Calu3 (cell line): ENCODE measurements around the gene COPA. TPM values are rescaled to one million over a fixed set of nuclear protein-coding genes. Genes with fewer than 3 reads are reported as not detected.

Source experiments
- BruUV-seq: library from RNA; stranded (reverse); fragments of 400-500 nt; replicated peaks from 2 replicates; lab custom pipeline; 2021; lab: Mats Ljungman, UMichigan
- CTCF ChIA-PET: fragments of 300-600 bp; sonication (Branson Sonifier 250); formaldehyde crosslinking; loops from one replicate; lab custom pipeline; 2022; ENCODE audit warnings: antibody characterized with exemption; lab: Charles Lee
- DNase-seq: peaks from one replicate; pipeline ENCODE4 v3.0.0; 2022
- H3K27ac Mint-ChIP-seq: one replicate; pipeline ENCODE4 v1.8.0; 2022; ENCODE audit warnings: mixed read lengths; ENCODE audit not compliant: unreplicated experiment
- H3K27me3 Mint-ChIP-seq: one replicate; pipeline ENCODE4 v1.8.0; 2022; ENCODE audit warnings: mixed read lengths; ENCODE audit not compliant: unreplicated experiment
- H3K36me3 Mint-ChIP-seq: one replicate; pipeline ENCODE4 v1.8.0; 2022; ENCODE audit warnings: mild to moderate bottlenecking, moderate library complexity, mixed read lengths; ENCODE audit not compliant: insufficient read depth, unreplicated experiment
- H3K4me1 Mint-ChIP-seq: one replicate; pipeline ENCODE4 v1.8.0; 2022; ENCODE audit warnings: mild to moderate bottlenecking, low read depth, mixed read lengths; ENCODE audit not compliant: unreplicated experiment
- H3K4me3 Mint-ChIP-seq: one replicate; pipeline ENCODE4 v1.8.0; 2022; ENCODE audit warnings: mild to moderate bottlenecking, low read depth, moderate library complexity, mixed read lengths; ENCODE audit not compliant: unreplicated experiment
- H3K9me3 Mint-ChIP-seq: one replicate; pipeline ENCODE4 v1.8.0; 2022; ENCODE audit warnings: low read depth, mixed read lengths; ENCODE audit not compliant: unreplicated experiment
- CTCF ChIP-seq: fragments of 200-600 bp; IDR thresholded peaks from one replicate; pipeline ENCODE4 v1.8.0; 2022; ENCODE audit warnings: antibody characterized with exemption; ENCODE audit not compliant: unreplicated experiment
- intact Hi-C: fragments of 100-400 bp; cut with micrococcal nuclease; formaldehyde crosslinking; loops from one replicate; pipeline ENCODE4 v1.10.0; 2022; ENCODE audit not compliant: unreplicated experiment
- total RNA-seq: library from RNA; stranded (reverse); gene quantifications from 2 replicates; pipeline ENCODE4 v1.2.3, GENCODE V29; 2022

Gene COPA
- total RNA-seq, 1 experiment from 2014 or later, result 208 TPM

GRCh38 chr1:160338580-160338979 is 4.5 kb downstream of the COPA start:
- intact Hi-C loops, result no loop called here
- CTCF ChIA-PET, result no interaction called here
- BruUV-seq, result no TSS peak

GRCh38 chr1:160332516-160332915 is 10.5 kb downstream of the COPA start:
- TF ChIP-seq CTCF, result no peak
- H3K9me3 Mint-ChIP-seq, result no peaks in the 10 kb centered on the region
- no peak overlapping the region for H3K27ac Mint-ChIP-seq
- peaks cover 58% of the 10 kb centered on the region for H3K36me3 Mint-ChIP-seq
- CTCF ChIA-PET, result interaction anchor here (1.5 kb wide), 1 partner anchor 113 kb away, joined by 3 read pairs; no protein-coding TSS in a partner anchor
- no peaks in the 10 kb centered on the region for H3K4me1 Mint-ChIP-seq
- no peaks in the 10 kb centered on the region for H3K27me3 Mint-ChIP-seq
- BruUV-seq, result no TSS peak
- DNase-seq, result no peak
- no peak overlapping the region for H3K4me3 Mint-ChIP-seq
- intact Hi-C loops, result loop anchor here (5.0 kb wide), 1 partner anchor 35 kb away; no protein-coding TSS in a partner anchor

More at GRCh38 chr1:160338580-160338979, 4.5 kb downstream of the COPA start:
- H3K4me3 Mint-ChIP-seq, result no peak overlapping the region
- H3K9me3 Mint-ChIP-seq, result no peaks in the 10 kb centered on the region
- peaks cover 15% of the 10 kb centered on the region for H3K4me1 Mint-ChIP-seq
- no peak overlapping the region for H3K27ac Mint-ChIP-seq
- no peaks in the 10 kb centered on the region for H3K27me3 Mint-ChIP-seq
- no peak for DNase-seq
- TF ChIP-seq CTCF, result no peak
- peaks cover 70% of the 10 kb centered on the region for H3K36me3 Mint-ChIP-seq

GRCh38 chr1:160330119-160330518 is 12.9 kb downstream of the COPA start:
- CTCF ChIA-PET, result no interaction called here

GRCh38 chr1:160328184-160328583 is 14.9 kb downstream of the COPA start:
- H3K4me3 Mint-ChIP-seq, result no peak overlapping the region
- no TSS peak for BruUV-seq
- H3K36me3 Mint-ChIP-seq, result peaks cover 65% of the 10 kb centered on the region
- H3K27ac Mint-ChIP-seq, result no peak overlapping the region
- CTCF ChIA-PET, result no interaction called here
- no peaks in the 10 kb centered on the region for H3K4me1 Mint-ChIP-seq
- H3K27me3 Mint-ChIP-seq, result no peaks in the 10 kb centered on the region
- DNase-seq, result no peak
- H3K9me3 Mint-ChIP-seq, result no peaks in the 10 kb centered on the region
- intact Hi-C loops, result no loop called here
- TF ChIP-seq CTCF, result no peak

More at GRCh38 chr1:160330119-160330518, 12.9 kb downstream of the COPA start:
- no TSS peak for BruUV-seq
- H3K27me3 Mint-ChIP-seq, result no peaks in the 10 kb centered on the region
- intact Hi-C loops, result loop anchor here (5.0 kb wide), 1 partner anchor 33 kb away; no protein-coding TSS in a partner anchor
- TF ChIP-seq CTCF, result no peak
- H3K27ac Mint-ChIP-seq, result no peak overlapping the region
- H3K36me3 Mint-ChIP-seq, result peaks cover 59% of the 10 kb centered on the region
- H3K9me3 Mint-ChIP-seq, result no peaks in the 10 kb centered on the region
- no peak for DNase-seq
- H3K4me1 Mint-ChIP-seq, result no peaks in the 10 kb centered on the region
- H3K4me3 Mint-ChIP-seq, result no peak overlapping the region
